ENCODE data around the gene WDR5. TPM values are rescaled to one million over a fixed set of nuclear protein-coding genes. Genes with fewer than 3 reads are reported as not detected.

The WDR5 gene
- total and polyA plus RNA-seq, 2 of the 13 experiments (the other 11 are each of a cell fraction or from before 2014, with no cell fraction given) = 34.3 TPM

- TF ChIP-seq, protein P1, sequence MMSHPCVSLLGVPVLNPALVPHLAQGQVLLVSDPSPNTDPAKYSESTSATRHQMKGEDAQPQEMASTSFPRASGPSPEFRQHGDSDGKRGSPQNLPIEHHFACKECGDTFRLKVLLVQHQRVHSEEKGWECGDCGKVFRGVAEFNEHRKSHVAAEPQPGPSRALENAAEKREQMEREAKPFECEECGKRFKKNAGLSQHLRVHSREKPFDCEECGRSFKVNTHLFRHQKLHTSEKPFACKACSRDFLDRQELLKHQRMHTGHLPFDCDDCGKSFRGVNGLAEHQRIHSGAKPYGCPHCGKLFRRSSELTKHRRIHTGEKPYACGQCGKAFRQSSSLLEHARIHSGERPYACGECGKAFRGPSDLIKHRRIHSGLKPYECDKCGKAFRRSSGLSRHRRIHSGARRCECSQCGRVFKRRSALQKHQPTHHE (CRISPR knock-in tag; IDR thresholded peaks at IDR 0.05; ENCODE audit: borderline replicate concordance) = no peak
- no peak for TF ChIP-seq NR1H2 (CRISPR knock-in tag; IDR thresholded peaks at IDR 0.05; ENCODE audit: borderline replicate concordance, low read depth)
- TF ChIP-seq E2F2 (CRISPR knock-in tag; IDR thresholded peaks at IDR 0.05; ENCODE audit: borderline replicate concordance) = no peak
- TF ChIP-seq, protein P2, sequence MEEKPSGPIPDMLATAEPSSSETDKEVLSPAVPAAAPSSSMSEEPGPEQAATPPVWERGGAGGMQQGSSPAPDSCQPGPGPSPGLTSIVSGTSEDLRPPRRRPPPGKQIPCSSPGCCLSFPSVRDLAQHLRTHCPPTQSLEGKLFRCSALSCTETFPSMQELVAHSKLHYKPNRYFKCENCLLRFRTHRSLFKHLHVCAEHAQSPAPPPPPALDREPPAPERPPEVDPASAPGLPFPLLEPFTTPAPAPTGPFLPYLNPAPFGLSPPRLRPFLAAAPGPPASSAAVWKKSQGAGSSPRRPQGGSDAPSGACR (CRISPR knock-in tag; IDR thresholded peaks at IDR 0.05) = no peak
- TF ChIP-seq ZNF770 (CRISPR knock-in tag; IDR thresholded peaks at IDR 0.05) = no peak
- no peak for TF ChIP-seq SIX4 (CRISPR knock-in tag; IDR thresholded peaks at IDR 0.05)
- no peak for TF ChIP-seq ZBTB4 (CRISPR knock-in tag; IDR thresholded peaks at IDR 0.05; ENCODE audit: borderline replicate concordance)
- no peak for TF ChIP-seq ZNF501 (CRISPR knock-in tag; IDR thresholded peaks at IDR 0.05)
- no peak for TF ChIP-seq NCOA5 (CRISPR knock-in tag; IDR thresholded peaks at IDR 0.05)
- TF ChIP-seq ZHX2 (IDR thresholded peaks at IDR 0.05; ENCODE audit: low read depth) = no peak
- TF ChIP-seq ZHX2 (CRISPR knock-in tag; IDR thresholded peaks at IDR 0.05; ENCODE audit: borderline replicate concordance) = no peak
- no peak for TF ChIP-seq MAFG (CRISPR knock-in tag; IDR thresholded peaks at IDR 0.05)
These were observed 34.0 kb downstream of the WDR5 start (continued) for GRCh38 chr9:134169724-134170401.
